Kasumi-1 (cell line): ENCODE results near the gene MUL1.
"Not testable (repeated sequence)": the region's sequence is repeated elsewhere in the genome, so short reads cannot be mapped to it uniquely, and the experiment has no call there.

Experiments
- DNase-seq, 2 experiments: peaks; one replicate each; lab custom pipeline; 2025; lab: John Stamatoyannopoulos, UW

Gene MUL1

GRCh38 chr1:20507564-20508410, at the start of gene MUL1:
TSS of gene MUL1 (minus strand) at chr1:20508151. CDS start at chr1:20508024, 127 bp downstream.
- DNase-seq: peak; percentile 87

GRCh38 chr1:20555758-20556120, 47.8 kb upstream of the MUL1 start:
- peak in 1 of 2 experiments; percentile 11 for DNase-seq

GRCh38 chr1:20555025-20555757, 47.2 kb upstream of the MUL1 start:
- DNase-seq: no peak

GRCh38 chr1:20552728-20553445, 44.9 kb upstream of the MUL1 start:
- DNase-seq: no peak

- DNase-seq: peak; percentile 74 to 75
Measured at GRCh38 chr1:20551945-20552727, 44.2 kb upstream of the MUL1 start, which contains the start of gene FAM43B. TSS of gene FAM43B (plus strand) at chr1:20552573. CDS start at chr1:20552974, 401 bp downstream.

- no peak for DNase-seq
Measured at GRCh38 chr1:20551161-20551560, 43.2 kb upstream of the MUL1 start.

- DNase-seq: no peak
Measured at GRCh38 chr1:20546637-20547036, 38.7 kb upstream of the MUL1 start.

- DNase-seq: no peak
Measured at GRCh38 chr1:20540281-20540680, 32.3 kb upstream of the MUL1 start.

GRCh38 chr1:20538760-20539551, 31.0 kb upstream of the MUL1 start:
- no peak for DNase-seq

- no peak for DNase-seq
Measured at GRCh38 chr1:20538227-20538626, 30.3 kb upstream of the MUL1 start.

- no peak for DNase-seq
Measured at GRCh38 chr1:20534659-20535417, 26.9 kb upstream of the MUL1 start.

GRCh38 chr1:20533635-20534034, 25.7 kb upstream of the MUL1 start:
- no peak for DNase-seq

- DNase-seq: no peak
Measured at GRCh38 chr1:20530901-20531300, 22.9 kb upstream of the MUL1 start.

GRCh38 chr1:20530306-20530705, 22.4 kb upstream of the MUL1 start:
- DNase-seq: no peak

GRCh38 chr1:20528221-20528620, 20.3 kb upstream of the MUL1 start:
- DNase-seq: no peak

GRCh38 chr1:20526267-20526666, 18.3 kb upstream of the MUL1 start:
- no peak for DNase-seq

- peak; percentile 77 to 84 for DNase-seq
Measured at GRCh38 chr1:20521960-20522861, 14.3 kb upstream of the MUL1 start.

GRCh38 chr1:20519609-20520262, 11.8 kb upstream of the MUL1 start:
- DNase-seq: not testable (repeated sequence)
